Subcutaneous adipose tissue (tissue), 4 donors: ENCODE measurements around the gene VASP. TPM values are rescaled to one million over a fixed set of nuclear protein-coding genes. Genes with fewer than 3 reads are reported as not detected.

Experiments used
- CTCF ChIP-seq: fragments of 450-650 bp; IDR thresholded peaks from one replicate; pipeline ENCODE4 v1.5.1; 2016; ENCODE audit warnings: low read depth, mild to moderate bottlenecking, control low read depth, antibody characterized with exemption, moderate library complexity
- total RNA-seq, 4 donors: library from RNA; depleted of rRNA; stranded (reverse); fragments of >200 nt; gene quantifications; one replicate each; pipeline ENCODE4 v1.1.0, GENCODE V29; 2016

The VASP gene
- total RNA-seq, 4 donors from 2014 or later: 24.9 to 44.5 (median 40.5) TPM

- no peak for TF ChIP-seq CTCF
These were observed 61.5 kb downstream of the VASP start for GRCh38 chr19:45568732-45569131.

- no peak for TF ChIP-seq CTCF
These were observed 62.5 kb downstream of the VASP start for GRCh38 chr19:45569619-45570421.

GRCh38 chr19:45571457-45572220 lies 64.4 kb downstream of the VASP start:
- TF ChIP-seq CTCF: no peak

- no peak for TF ChIP-seq CTCF
These were observed 67.2 kb downstream of the VASP start for GRCh38 chr19:45574526-45574925.

GRCh38 chr19:45575216-45575615 lies 67.9 kb downstream of the VASP start:
- no peak for TF ChIP-seq CTCF

Other genes with a start within 250 kb of the VASP start
- gene CKM, start 184.6 kb upstream of the VASP start, total RNA-seq: not detected
- not detected for gene KLC3, start 166.7 kb upstream of the VASP start, total RNA-seq
- 10 to 100 TPM in 1 of 4 donors, 1 to 10 TPM in 3; 3.3 to 18.1 (median 8.0) TPM for gene ERCC2, start 136.9 kb upstream of the VASP start, total RNA-seq
- 10 to 100 TPM in 1 of 4 donors, 1 to 10 TPM in 3; 4.0 to 10.7 (median 4.2) TPM for gene PPP1R13L, start 102.4 kb upstream of the VASP start, total RNA-seq
- gene POLR1G, start 100.8 kb upstream of the VASP start, total RNA-seq: 1 to 10 TPM; 1.1 to 2.9 (median 1.6) TPM
- gene ERCC1, start 83.6 kb upstream of the VASP start, total RNA-seq: 10 to 100 TPM; 57.5 to 85.2 (median 64.7) TPM
- 10 to 100 TPM in 1 of 4 donors, 1 to 10 TPM in 3; 1.8 to 14.5 (median 2.4) TPM for gene FOSB, start 39.5 kb upstream of the VASP start, total RNA-seq
- 10 to 100 TPM in 2 of 4 donors, 1 to 10 TPM in 2; 5.3 to 11.5 (median 9.9) TPM for gene RTN2, start 10.4 kb upstream of the VASP start, total RNA-seq
- gene PPM1N, start 9.0 kb upstream of the VASP start, total RNA-seq: 1 to 10 TPM in 3 of 4 donors, not detected in 1; 1.3 to 2.0 (median 2.0) TPM
- 10 to 100 TPM in 1 of 4 donors, 1 to 10 TPM in 3; 2.7 to 11.6 (median 6.4) TPM for gene OPA3, start 77.3 kb downstream of the VASP start, total RNA-seq
- gene GPR4, start 94.7 kb downstream of the VASP start, total RNA-seq: 10 to 100 TPM in 1 of 4 donors, 1 to 10 TPM in 3; 2.0 to 10.4 (median 5.9) TPM
- gene EML2, start 131.9 kb downstream of the VASP start, total RNA-seq: 10 to 100 TPM in 3 of 4 donors, 1 to 10 TPM in 1; 5.4 to 32.6 (median 20.7) TPM
- gene GIPR, start 160.7 kb downstream of the VASP start, total RNA-seq: 10 to 100 TPM in 1 of 4 donors, 1 to 10 TPM in 2, under 1 TPM in 1; 0.34 to 20.0 (median 1.4) TPM
- 100 to 1,000 TPM; 117 to 159 (median 152) TPM for gene SNRPD2, start 184.5 kb downstream of the VASP start, total RNA-seq
- 1 to 10 TPM; 1.3 to 8.5 (median 3.3) TPM for gene QPCTL, start 185.2 kb downstream of the VASP start, total RNA-seq
- gene FBXO46, start 223.4 kb downstream of the VASP start, total RNA-seq: 10 to 100 TPM in 1 of 4 donors, 1 to 10 TPM in 3; 5.1 to 12.1 (median 6.0) TPM
- gene MEIOSIN, start 226.0 kb downstream of the VASP start, total RNA-seq: not detected